Tibial artery (tissue), 4 donors: ENCODE measurements around the gene IFI16.

Experiments used
- DNase-seq, 2 donors: peaks; one replicate each; pipeline ENCODE4 v3.0.0-alpha.2; 2019
- H3K27ac ChIP-seq, 2 donors: fragments of 200-600 bp; sonication (generic) in 1 of 2; 1 replicate in 1 of 2; 2 replicates in 1 of 2; pipeline ENCODE4 v1.5.1; 2018 to 2019; ENCODE audit warnings: mild to moderate bottlenecking in 1 of 2
- H3K27me3 ChIP-seq, 2 donors: fragments of 200-600 bp; sonication (generic) in 1 of 2; one replicate each; pipeline versions ENCODE4 v1.5.1 to v1.6.0; 2016 to 2019
- H3K36me3 ChIP-seq, 3 donors: fragments of 200-600 bp; sonication (generic) in 2 of 3; one replicate each; pipeline ENCODE4 v1.5.1; 2016 to 2019; ENCODE audit warnings: mild to moderate bottlenecking in 2 of 3
- H3K4me1 ChIP-seq, 4 donors: fragments of 200-600 bp; sonication (generic) in 2 of 4; 1 replicate in 3 of 4; 2 replicates in 1 of 4; pipeline ENCODE4 v1.5.1; 2016 to 2019
- H3K4me3 ChIP-seq, 2 donors: fragments of 200-600 bp; sonication (generic) in 1 of 2; 1 replicate in 1 of 2; 2 replicates in 1 of 2; pipeline ENCODE4 v1.5.1; 2018 to 2019; ENCODE audit warnings: mild to moderate bottlenecking in 2 of 2
- H3K9me3 ChIP-seq, 3 donors: fragments of 200-600 bp; sonication (generic) in 1 of 3; one replicate each; pipeline ENCODE4 v1.5.1; 2016 to 2019
- CTCF ChIP-seq, 2 experiments: fragments of 200-600 bp in 1 of 2; fragments of 450-650 bp in 1 of 2; IDR thresholded peaks; one replicate each; pipeline ENCODE4 v1.5.1; 2017 to 2019; ENCODE audit warnings: antibody characterized with exemption in 2 of 2, mild to moderate bottlenecking in 1 of 2, moderate library complexity in 1 of 2
- intact Hi-C: fragments of 100-400 bp; cut with DNase I; formaldehyde crosslinking; loops from one replicate; pipeline ENCODE4 v1.15.0; 2023; ENCODE audit warnings: low total_unique reads

Gene IFI16

GRCh38 chr1:159051436-159051835, 41.7 kb downstream of the IFI16 start:
- no peaks in the 10 kb centered on the region for H3K9me3 ChIP-seq
- peaks cover 61 to 81% (median 79%) of the 10 kb centered on the region in 3 donors for H3K36me3 ChIP-seq
- H3K27ac ChIP-seq = no peak overlapping the region
- H3K4me3 ChIP-seq = no peak overlapping the region
- TF ChIP-seq CTCF (IDR thresholded peaks at IDR 0.05) = no peak
- DNase-seq = no peak
- no peaks in the 10 kb centered on the region for H3K27me3 ChIP-seq
- H3K4me1 ChIP-seq = peaks cover 0 to 3% (median 0%) of the 10 kb centered on the region in 4 donors
- intact Hi-C loops = no loop called here

- Histone ChIP-seq H3K4me3 (no peak overlapping the region), H3K9me3 (no peaks in the 10 kb centered on the region), H3K27me3 (no peaks in the 10 kb centered on the region), H3K36me3 (peaks cover 55 to 67% (median 62%) of the 10 kb centered on the region in 3 donors), H3K4me1 (peaks cover 0 to 3% (median 0%) of the 10 kb centered on the region in 4 donors), H3K27ac (no peak overlapping the region)
- DNase-seq = no peak
- TF ChIP-seq CTCF (IDR thresholded peaks at IDR 0.05) = no peak
- intact Hi-C loops = no loop called here
These were observed 44.7 kb downstream of the IFI16 start for GRCh38 chr1:159054427-159054826.

GRCh38 chr1:159055181-159055641, 45.5 kb downstream of the IFI16 start:
- Histone ChIP-seq H3K9me3 (no peaks in the 10 kb centered on the region), H3K4me3 (no peak overlapping the region), H3K36me3 (peaks cover 48 to 60% (median 54%) of the 10 kb centered on the region in 3 donors), H3K27ac (no peak overlapping the region), H3K4me1 (peaks cover 0 to 3% (median 0%) of the 10 kb centered on the region in 4 donors), H3K27me3 (no peaks in the 10 kb centered on the region)
- no peak for TF ChIP-seq CTCF (IDR thresholded peaks at IDR 0.05)
- no peak for DNase-seq
- intact Hi-C loops = no loop called here

GRCh38 chr1:159056069-159056698, 46.5 kb downstream of the IFI16 start:
- TF ChIP-seq CTCF (IDR thresholded peaks at IDR 0.05) = no peak
- H3K27ac ChIP-seq = no peak overlapping the region
- H3K27me3 ChIP-seq = no peaks in the 10 kb centered on the region
- H3K9me3 ChIP-seq = no peaks in the 10 kb centered on the region
- peaks cover 0 to 3% (median 0%) of the 10 kb centered on the region in 4 donors for H3K4me1 ChIP-seq
- H3K4me3 ChIP-seq = no peak overlapping the region
- no peak for DNase-seq
- H3K36me3 ChIP-seq = peaks cover 38 to 50% (median 45%) of the 10 kb centered on the region in 3 donors
- intact Hi-C loops = no loop called here

- Histone ChIP-seq H3K9me3 (no peaks in the 10 kb centered on the region), H3K27ac (no peak overlapping the region), H3K36me3 (peaks cover 15 to 24% (median 22%) of the 10 kb centered on the region in 3 donors), H3K4me3 (no peak overlapping the region), H3K27me3 (no peaks in the 10 kb centered on the region), H3K4me1 (peaks cover 0 to 3% (median 0%) of the 10 kb centered on the region in 4 donors)
- no peak for DNase-seq
- TF ChIP-seq CTCF (IDR thresholded peaks at IDR 0.05) = no peak
- intact Hi-C loops = no loop called here
These were observed 49.0 kb downstream of the IFI16 start for GRCh38 chr1:159058751-159059150.
